NK-92 (cell line): ENCODE results near the gene ERICH2.

Experiments
- DNase-seq: peaks from one replicate; lab custom pipeline; 2025; ENCODE audit not compliant: unreplicated experiment; lab: John Stamatoyannopoulos, UW

The ERICH2 gene

DNA sequence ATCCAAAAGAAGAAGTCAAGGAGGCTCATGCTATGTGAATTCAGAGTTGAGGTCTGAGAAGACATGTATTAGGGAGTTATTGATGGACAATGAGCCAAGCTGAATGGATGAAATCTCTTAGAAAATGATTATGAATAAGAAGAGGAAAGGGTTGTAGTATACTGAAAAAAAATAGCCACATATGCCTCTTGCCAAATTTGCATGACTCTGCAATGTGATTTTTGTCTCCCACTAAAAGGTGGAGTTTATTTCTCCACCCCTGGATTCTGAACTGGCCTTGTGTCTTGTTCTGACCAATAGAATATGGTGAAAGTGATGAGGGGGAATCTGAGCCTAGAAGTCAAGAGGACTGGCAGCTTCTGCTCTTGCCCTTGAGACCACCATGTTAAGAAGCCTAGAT, 8.6 kb upstream of the ERICH2 start:
- no peak for DNase-seq

DNA sequence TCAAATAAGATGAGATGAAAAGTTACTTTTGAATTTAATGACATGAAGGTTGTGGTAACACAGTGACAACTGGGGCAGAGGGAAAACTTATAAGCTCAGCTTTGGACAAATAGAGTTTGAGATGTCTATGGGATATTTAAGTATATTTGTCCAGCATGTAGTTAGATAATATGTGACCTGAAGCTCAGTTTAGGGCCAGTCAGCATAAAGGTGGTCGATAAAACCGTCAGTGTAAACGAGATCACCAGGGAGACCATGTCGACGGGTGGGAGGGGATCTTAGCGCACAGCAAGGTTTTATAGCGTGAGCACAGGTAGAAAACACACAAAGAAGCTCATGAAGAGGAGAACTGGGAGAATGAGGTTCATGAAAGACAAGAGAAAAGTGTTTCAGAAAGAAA, 7.4 kb upstream of the ERICH2 start:
- no peak for DNase-seq

DNA sequence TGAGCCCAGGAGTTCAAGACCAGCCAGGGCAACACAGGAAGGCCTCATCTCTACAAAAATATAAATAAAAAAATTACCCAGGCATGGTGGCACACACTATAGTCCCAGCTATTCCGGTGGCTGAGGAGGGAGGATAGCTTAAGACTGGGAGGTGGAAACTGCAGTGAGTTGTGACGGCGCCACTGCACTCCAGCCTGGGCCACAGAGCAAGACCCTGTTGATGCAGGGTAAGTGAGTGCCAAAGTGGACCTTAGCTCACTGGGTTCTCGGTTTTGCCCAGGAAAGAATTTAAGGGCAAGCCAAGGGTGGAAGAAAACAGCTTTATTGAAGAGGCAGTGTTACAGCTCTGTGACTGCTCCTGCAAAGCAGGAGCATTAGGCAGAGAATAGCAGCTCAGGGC, 6.9 kb upstream of the ERICH2 start:
- DNase-seq = no peak

DNA sequence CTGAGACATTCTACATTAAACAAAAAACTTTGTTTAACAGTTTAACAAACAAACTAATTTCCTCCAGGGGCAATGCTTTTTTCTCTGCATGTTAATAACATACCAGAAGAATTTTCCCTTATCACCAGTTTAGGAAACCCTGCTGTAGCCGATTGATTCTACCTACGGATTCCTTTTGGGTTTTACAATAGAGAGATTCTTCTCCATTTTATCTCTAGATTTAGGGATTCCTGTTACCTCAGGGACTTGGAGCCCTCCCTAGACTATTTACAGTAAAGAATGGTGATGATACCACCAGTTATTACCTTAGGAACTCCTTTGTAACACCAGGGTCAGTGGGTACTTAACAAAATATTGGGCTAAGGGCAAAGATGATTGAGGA, 5.3 kb upstream of the ERICH2 start:
- no peak for DNase-seq

DNA sequence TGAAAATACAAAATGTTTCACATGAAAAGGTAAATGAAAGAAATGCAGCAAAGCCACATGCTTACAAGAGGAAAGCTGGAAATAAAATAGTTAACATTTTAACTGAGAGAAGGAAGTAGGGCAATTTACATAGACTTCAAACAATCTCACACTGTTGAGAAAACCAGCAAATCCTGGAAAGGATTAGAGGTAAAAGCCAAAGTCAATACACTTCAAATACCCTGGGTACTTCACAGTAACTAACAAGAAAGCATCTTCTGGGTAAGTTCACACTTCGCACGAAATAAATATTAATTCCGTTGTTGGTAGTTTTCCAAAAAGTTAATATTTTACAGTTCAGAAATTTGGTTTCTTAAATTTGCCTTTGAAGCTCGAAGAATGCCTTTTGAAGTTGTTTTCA, 3.5 kb upstream of the ERICH2 start:
- no peak for DNase-seq

- DNase-seq = no peak
Measured at GRCh38 chr2:170770606-170771420, 635 bp downstream of the ERICH2 start.

GRCh38 chr2:170771421-170771937, 1.3 kb downstream of the ERICH2 start:
- DNase-seq = no peak

DNA sequence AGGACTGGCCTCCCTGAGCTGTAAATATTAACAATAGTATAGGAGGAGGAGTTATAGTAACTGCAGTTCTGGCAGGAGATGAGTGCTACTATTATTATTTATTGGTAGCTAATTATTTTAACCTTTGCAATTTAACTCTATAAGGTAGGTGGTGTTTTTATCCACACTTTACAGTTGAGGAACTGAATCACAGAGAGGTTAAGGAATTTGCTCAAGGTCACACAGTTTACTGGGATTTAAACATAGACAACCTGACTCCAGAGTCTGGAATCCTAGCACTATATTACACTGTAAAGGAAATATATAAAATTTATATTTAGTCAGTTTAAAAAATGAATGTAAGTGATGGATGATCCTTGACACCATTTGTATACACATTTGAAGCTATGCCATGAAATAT, 2.1 kb downstream of the ERICH2 start:
- DNase-seq = no peak

- DNase-seq = no peak
Measured at GRCh38 chr2:170774074-170774473, 3.9 kb downstream of the ERICH2 start.

- DNase-seq = no peak
Measured at GRCh38 chr2:170778900-170779299, 8.7 kb downstream of the ERICH2 start.

DNA sequence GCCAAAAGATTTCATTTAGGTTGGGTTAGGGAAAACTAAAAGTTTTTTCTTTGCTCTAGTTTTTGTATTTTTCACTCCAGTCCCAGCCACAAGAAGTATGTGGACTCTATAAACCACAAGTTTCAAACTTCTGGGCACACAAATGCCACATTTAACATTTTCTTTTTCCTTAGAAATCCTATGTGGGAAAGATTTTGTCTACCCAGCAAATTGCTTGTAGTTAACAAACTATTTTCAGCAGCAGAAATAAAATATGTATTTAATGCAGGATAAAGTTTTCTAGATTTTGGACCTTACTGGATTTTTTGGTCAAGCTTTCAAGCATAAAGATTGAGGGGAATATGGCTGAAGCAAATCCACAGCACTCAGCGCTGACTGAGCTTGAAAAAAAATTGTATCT, 9.1 kb downstream of the ERICH2 start:
- DNase-seq = no peak

DNA sequence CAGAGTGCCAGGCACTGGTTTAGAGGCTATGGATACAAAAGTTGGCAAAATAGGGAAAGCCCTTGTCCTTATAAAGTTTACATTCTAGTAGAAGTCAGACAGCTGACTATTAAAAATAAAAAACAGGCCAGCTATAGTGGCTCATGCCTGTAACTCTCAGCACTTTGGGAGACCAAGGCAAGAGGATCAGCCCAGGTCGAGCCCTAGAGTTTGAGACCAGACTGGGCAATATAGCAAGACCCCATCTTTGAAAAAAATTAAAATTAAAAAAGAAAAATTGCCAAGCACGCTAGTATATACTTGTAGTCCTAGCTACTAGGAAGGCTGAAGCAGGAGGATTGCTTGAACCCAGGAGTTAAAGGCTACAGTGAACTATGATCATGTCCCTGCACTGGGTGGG, 12.5 kb downstream of the ERICH2 start:
- no peak for DNase-seq

DNA sequence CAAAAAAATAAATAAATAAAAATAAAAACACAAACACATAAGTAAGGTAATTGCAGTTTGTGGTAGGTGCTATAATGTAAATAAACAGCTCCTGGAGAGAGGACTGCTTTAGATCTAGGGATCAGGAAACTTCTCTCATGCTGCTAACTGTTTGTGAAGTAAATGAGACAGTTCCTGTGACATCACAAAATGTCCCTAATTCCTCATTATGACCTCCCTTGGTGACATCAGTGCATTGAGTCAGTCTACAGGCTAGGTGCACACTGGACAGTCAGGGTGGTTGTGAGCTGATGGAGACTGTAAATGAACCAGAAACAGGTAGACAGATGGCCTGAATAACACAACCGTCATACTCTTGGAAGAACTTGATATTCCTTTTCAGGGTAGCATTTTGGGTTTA, 13.4 kb downstream of the ERICH2 start:
- DNase-seq = no peak

DNA sequence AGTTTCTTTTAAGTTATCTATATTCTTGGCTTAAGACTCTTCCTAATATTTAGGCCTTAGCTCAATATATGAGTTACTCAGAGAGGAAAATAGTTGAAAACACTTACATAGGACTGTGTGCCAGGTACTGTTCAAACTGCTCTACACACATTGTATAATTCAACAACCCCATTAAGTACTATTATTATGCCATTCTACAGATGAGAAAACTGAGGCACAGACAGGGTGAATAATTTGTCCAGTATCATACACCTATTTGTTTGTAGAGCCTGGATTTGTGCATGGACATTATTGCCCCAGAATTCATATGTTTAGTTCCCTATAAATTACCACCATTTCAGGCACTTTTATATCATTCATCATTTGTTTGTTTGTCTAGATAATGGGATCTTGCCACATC, 28.8 kb downstream of the ERICH2 start:
- DNase-seq = no peak

DNA sequence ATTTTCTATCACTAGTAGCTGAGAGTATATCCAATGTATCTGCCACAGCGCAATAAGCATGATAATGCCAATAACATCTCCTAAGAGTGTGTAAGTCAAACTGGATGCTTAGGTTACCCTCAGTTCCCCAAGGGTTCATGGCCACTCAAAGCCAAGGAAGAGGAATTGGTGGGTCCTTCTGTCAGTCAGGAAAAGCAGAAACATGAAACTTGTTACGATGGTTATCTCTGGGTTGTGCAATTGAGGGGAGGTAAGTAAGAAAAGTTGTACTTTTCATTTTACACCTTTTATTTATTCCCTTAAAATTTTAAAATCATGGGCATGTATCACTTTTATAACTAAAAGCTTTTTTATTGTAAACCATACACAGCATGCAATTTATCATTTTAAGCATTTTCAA, 36.4 kb downstream of the ERICH2 start:
- DNase-seq = no peak

- no peak for DNase-seq
Measured at GRCh38 chr2:170812710-170813600, 42.8 kb downstream of the ERICH2 start.

DNA sequence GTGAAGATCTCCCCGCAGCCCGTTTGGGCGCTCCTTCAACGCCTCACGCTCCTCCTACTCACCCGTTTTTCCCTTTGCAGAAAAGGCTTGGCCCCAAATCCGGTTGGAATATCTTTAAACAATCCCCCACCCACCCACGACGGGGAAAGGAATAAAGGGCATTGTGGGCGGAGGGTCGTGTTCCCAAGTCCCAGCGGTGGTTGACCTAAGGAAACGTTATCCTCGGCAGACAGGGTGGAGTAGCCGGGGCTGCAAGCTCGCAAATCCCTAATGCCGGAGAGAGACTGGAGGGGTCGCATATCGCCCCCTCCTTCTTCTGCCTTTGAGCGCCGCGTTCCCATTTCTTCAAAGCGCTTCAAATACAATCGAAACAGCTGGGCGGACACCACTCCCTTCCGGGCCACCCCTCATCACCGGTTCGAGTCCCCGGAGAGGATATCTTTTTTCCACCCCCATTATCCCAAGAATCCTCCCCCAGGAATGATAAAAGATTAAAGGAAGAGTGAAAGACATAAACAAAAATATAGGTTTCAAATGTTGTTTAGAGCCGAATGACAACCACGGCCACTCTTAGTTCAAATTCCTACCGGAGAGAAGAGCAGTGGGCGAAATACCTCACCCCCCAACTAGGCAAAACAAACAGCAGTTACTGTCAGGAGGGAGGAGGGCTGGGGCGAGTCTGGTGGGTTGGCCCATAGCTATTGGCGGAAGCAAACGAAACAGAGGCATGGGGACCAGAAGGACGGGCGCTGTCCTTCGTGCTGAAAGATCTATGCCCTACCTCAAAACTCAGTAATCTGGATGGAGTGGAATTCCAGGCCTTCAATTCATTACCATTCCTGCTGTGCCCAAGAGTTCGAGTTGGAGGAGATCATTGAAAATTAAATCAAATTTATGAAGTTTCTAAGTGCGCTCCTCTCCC, 43.7 kb downstream of the ERICH2 start:
- no peak for DNase-seq

DNA sequence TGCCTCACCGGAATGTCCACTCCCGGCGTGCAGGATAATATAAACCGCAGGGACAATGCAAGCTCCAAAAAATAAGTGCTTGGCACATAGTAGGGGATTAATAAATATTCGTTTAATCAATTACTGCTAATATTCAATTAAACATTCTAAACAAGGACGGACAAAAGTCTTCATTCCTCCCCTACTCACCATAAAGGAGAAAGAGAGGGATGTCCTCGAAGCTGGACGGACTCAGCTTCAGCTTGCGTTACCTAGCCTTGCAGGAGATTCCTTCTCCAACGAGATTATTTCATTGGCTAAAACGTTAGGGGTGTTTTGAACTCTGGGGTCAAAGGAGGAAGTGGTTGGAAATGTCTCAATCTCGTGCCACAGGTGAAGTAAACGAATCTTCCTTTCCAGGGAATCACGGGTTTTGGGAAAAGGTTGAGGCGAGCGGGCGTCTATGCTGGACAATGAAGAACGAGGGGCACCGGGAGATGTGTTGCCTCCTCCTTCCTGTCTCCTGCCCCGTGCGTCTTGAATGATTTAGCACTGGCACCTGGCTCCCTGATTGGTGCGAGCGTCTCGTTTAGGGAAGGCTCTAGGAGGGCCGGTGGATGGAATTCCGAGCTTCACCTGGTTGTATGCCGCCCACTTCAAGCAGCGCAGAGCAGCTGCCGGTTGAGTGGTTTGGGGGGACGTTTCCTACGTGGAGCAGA, 44.5 kb downstream of the ERICH2 start:
- no peak for DNase-seq

GRCh38 chr2:170815311-170815710, 45.1 kb downstream of the ERICH2 start:
- no peak for DNase-seq

GRCh38 chr2:170815746-170816503, 45.7 kb downstream of the ERICH2 start:
- DNase-seq = no peak
